DOHH2 (cell line): Measurements from ENCODE around the gene DDX17.

Experiments
- CTCF ChIP-seq: fragments of 200-600 bp; sonication (generic); IDR thresholded peaks from one replicate; pipeline ENCODE4 v1.5.1; 2014; ENCODE audit warnings: antibody characterized with exemption, mild to moderate bottlenecking, low read depth, low read length; ENCODE audit not compliant: poor library complexity, severe bottlenecking
- EZH2phosphoT487 ChIP-seq: fragments of 200-600 bp; sonication (generic); IDR thresholded peaks from 2 replicates; pipeline ENCODE4 v1.6.1; 2017; ENCODE audit warnings: borderline replicate concordance, mild to moderate bottlenecking, antibody characterized with exemption, low read length, moderate library complexity, mixed read lengths

- no peak for TF ChIP-seq CTCF
- no peak for TF ChIP-seq EZH2phosphoT487
Observed at GRCh38 chr22:38484244-38484643, 21.9 kb downstream of the DDX17 start.
